ENCODE data around the gene GRAMD1B. TPM values are rescaled to one million over a fixed set of nuclear protein-coding genes. Genes with fewer than 3 reads are reported as not detected.

Gene GRAMD1B
- total RNA-seq, 6 donors from 2014 or later: 5.8 to 132 (median 10.1) TPM

DNA sequence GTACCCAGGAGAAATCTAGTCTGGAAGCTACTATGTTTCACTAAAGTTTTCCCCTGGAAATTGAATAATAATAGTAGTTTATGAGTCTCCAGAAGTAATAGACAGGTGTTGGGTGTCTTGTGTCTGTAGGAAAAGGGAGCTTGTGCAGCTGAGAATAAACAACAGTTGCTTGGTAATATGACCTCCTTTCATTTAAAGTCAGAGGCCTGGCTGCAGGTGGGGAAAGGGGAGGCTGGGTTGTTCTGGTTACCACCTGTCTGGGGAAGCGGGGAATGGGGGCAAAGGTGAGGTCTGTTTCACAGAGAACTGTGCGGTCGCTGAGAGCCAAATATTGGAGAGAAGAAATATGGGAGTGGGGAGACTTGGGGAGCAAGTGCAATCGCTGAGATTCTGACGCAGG lies 3.3 kb upstream of the GRAMD1B start:
- ATAC-seq (ENCODE audit: low FRiP score in 2 of 2): no peak
- 91 to 95% methylated on average over 5 of the region's 5 CpGs for WGBS, 2 donors
- no peak for TF ChIP-seq EP300 (IDR thresholded peaks at IDR 0.05)
- TF ChIP-seq, protein P1, sequence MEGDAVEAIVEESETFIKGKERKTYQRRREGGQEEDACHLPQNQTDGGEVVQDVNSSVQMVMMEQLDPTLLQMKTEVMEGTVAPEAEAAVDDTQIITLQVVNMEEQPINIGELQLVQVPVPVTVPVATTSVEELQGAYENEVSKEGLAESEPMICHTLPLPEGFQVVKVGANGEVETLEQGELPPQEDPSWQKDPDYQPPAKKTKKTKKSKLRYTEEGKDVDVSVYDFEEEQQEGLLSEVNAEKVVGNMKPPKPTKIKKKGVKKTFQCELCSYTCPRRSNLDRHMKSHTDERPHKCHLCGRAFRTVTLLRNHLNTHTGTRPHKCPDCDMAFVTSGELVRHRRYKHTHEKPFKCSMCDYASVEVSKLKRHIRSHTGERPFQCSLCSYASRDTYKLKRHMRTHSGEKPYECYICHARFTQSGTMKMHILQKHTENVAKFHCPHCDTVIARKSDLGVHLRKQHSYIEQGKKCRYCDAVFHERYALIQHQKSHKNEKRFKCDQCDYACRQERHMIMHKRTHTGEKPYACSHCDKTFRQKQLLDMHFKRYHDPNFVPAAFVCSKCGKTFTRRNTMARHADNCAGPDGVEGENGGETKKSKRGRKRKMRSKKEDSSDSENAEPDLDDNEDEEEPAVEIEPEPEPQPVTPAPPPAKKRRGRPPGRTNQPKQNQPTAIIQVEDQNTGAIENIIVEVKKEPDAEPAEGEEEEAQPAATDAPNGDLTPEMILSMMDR (IDR thresholded peaks at IDR 0.05): no peak
- TF ChIP-seq POLR2A (IDR thresholded peaks at IDR 0.05): no peak
- no peak for TF ChIP-seq POLR2AphosphoS5 (IDR thresholded peaks at IDR 0.05)
- no peak overlapping the region for H3K27ac ChIP-seq
- no peaks in the 10 kb centered on the region for H3K36me3 ChIP-seq
- no peaks in the 10 kb centered on the region for H3K9me3 ChIP-seq
- peaks cover 3 to 18% (median 15%) of the 10 kb centered on the region in 4 donors for H3K4me1 ChIP-seq
- no peak for DNase-seq
- peaks cover 0 to 5% (median 0%) of the 10 kb centered on the region in 4 donors for H3K27me3 ChIP-seq
- H3K4me3 ChIP-seq: no peak overlapping the region

DNA sequence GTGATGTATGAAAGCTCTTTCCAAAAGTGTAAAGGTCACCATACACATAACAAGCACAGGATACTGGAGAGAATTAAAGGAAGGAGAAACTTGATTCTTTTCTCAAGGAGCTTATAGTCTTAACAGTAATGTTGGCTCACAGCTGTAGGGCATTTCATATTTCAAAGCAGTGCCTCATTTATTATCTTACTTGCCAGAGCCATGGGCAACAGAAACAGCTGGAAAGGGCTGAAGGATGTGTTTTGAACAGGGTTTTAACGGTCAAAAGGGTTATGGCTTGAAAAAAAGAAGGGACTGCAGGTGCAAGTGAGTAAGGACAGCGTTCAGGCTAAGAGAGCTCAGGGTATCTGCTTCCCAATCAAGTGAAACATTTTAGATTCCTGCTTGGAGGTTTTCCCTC lies 2.7 kb upstream of the GRAMD1B start:
- DNase-seq (no peak), ATAC-seq (ENCODE audit: low FRiP score in 2 of 2) (no peak)
- no peaks in the 10 kb centered on the region for H3K9me3 ChIP-seq
- TF ChIP-seq POLR2AphosphoS5 (IDR thresholded peaks at IDR 0.05): no peak
- TF ChIP-seq, protein P1 (IDR thresholded peaks at IDR 0.05): no peak
- no peak for TF ChIP-seq EP300 (IDR thresholded peaks at IDR 0.05)
- no peak for TF ChIP-seq POLR2A (IDR thresholded peaks at IDR 0.05)
- no peak overlapping the region for H3K4me3 ChIP-seq
- H3K27ac ChIP-seq: no peak overlapping the region
- no peaks in the 10 kb centered on the region for H3K36me3 ChIP-seq
- WGBS, 2 donors: 38 to 66% methylated on average over 2 of the region's 2 CpGs
- H3K27me3 ChIP-seq: peaks cover 0 to 5% (median 0%) of the 10 kb centered on the region in 4 donors
- peaks cover 3 to 18% (median 15%) of the 10 kb centered on the region in 4 donors for H3K4me1 ChIP-seq

DNA sequence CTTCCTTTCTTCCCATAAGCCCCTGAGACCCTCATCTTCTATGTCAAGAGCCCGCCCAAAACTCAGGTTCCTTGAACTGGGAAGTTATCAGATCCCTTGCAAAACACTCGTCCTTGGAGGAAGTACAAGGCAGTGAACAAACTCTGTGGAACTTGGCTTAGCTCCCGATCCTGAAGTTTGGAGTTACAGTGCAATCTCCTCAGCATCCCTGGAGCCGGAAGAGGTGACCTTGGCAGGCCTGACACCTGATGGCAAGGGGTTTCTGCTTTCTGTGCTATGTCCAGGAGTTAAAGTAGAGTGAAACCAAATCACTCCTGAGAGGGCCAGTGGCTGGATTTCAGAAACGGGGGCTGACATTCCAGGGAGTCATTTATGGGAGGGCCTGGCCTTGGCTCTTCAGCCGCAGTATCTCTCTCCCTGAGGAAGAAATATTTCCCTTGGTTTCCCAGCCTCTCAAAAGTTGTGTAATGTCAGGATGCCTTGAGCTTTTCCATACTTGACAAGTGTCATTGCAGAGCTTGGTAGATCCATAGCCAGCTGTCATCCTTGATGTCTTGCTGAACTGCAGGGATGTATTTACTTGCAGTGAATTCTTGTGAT lies 1.9 kb upstream of the GRAMD1B start:
- WGBS, 2 donors: 32 to 50% methylated on average over 4 to 6 of the region's 6 CpGs
- DNase-seq (no peak), ATAC-seq (ENCODE audit: low FRiP score in 2 of 2) (no peak)
- H3K4me1 ChIP-seq: peaks cover 3 to 18% (median 15%) of the 10 kb centered on the region in 4 donors
- H3K36me3 ChIP-seq: no peaks in the 10 kb centered on the region
- no peak for TF ChIP-seq EP300 (IDR thresholded peaks at IDR 0.05)
- H3K9me3 ChIP-seq: no peaks in the 10 kb centered on the region
- no peak overlapping the region for H3K4me3 ChIP-seq
- H3K27ac ChIP-seq: no peak overlapping the region
- H3K27me3 ChIP-seq: peaks cover 0 to 5% (median 0%) of the 10 kb centered on the region in 4 donors

DNA sequence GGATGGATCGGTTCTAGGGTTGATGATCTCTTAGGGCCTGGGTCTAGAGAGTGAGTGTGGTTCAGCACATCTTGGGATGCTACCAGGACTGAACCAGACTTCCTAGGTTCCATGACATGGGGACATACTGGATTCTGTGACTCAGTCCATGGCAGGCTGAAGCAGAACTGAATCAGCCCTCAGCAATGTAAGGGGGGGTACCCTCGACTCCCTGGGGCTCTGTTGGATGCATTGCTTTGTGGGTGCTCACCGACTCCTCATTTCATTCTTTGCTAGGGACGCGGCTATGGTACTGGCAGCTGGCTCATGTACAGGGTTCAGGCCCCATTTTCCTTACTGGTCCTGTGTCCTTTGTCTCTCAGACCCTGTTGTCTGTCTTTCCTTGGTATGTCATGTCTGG lies 733 bp upstream of the GRAMD1B start:
- Histone ChIP-seq H3K36me3 (no peaks in the 10 kb centered on the region), H3K4me3 (no peak overlapping the region), H3K9me3 (no peaks in the 10 kb centered on the region), H3K27ac (no peak overlapping the region), H3K27me3 (peaks cover 0 to 5% (median 0%) of the 10 kb centered on the region in 4 donors), H3K4me1 (peaks cover 3 to 18% (median 15%) of the 10 kb centered on the region in 4 donors)
- no peak for TF ChIP-seq POLR2A (IDR thresholded peaks at IDR 0.05)
- TF ChIP-seq POLR2AphosphoS5 (IDR thresholded peaks at IDR 0.05): no peak
- TF ChIP-seq, protein P1 (IDR thresholded peaks at IDR 0.05): no peak
- no peak for TF ChIP-seq EP300 (IDR thresholded peaks at IDR 0.05)
- ATAC-seq (ENCODE audit: low FRiP score in 2 of 2) (no peak), DNase-seq (no peak)
- WGBS, 2 donors: 86 to 90% methylated on average over 5 of the region's 5 CpGs

DNA sequence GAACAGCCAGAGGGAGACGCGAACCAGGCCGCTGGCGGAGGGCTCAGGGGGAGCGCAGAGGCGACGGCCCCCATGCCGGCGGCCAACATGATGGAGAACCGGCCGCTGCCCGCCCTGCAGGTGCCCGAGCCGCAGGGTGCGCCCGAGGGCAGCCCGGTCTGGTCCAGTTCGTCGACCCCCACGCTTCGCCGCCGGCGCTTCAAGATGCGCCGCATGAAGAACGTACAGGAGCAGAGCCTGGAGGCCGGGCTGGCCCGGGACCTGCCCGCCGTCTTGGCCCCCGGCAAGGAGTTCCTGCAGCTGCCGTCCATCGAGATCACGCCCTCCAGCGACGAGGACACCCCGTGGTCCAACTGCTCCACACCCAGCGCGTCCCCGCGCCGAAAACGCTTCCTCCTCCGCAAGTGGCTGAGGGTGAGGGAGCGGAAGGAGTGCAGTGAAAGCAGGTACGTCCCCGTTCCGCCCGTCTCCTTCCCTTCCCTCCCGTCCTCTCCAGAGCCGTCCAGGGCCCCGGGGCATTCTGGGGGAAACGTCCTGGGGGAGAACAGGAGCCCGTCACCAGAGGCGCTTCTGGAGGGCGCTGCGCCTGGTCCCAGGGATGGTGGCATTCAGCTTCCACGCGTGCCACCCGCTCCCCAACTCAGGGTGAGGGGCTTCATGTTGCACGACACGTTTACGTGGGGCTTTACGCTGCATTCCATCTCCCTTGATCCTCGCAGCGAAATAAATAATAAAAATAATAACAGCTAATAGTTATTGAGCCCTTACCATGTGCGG lies 840 bp downstream of the GRAMD1B start:
- TF ChIP-seq POLR2AphosphoS5 (IDR thresholded peaks at IDR 0.05) (peak in 1 of 2 donors; percentile 58), POLR2A (IDR thresholded peaks at IDR 0.05) (peak in 2 of 4 donors; percentile 15 to 82), EP300 (IDR thresholded peaks at IDR 0.05) (no peak)
- TF ChIP-seq, protein P1 (IDR thresholded peaks at IDR 0.05): peak in 1 of 6 experiments; percentile 6
- no peaks in the 10 kb centered on the region for H3K36me3 ChIP-seq
- H3K4me1 ChIP-seq: peaks cover 3 to 18% (median 15%) of the 10 kb centered on the region in 4 donors
- H3K9me3 ChIP-seq: no peaks in the 10 kb centered on the region
- peaks cover 0 to 5% (median 0%) of the 10 kb centered on the region in 4 donors for H3K27me3 ChIP-seq
- ATAC-seq (ENCODE audit: low FRiP score in 2 of 2): peak; percentile 82 to 86
- peak overlapping the region; percentile 22 to 64 (median 48) for H3K4me3 ChIP-seq
- H3K27ac ChIP-seq: peak overlapping the region; percentile 70 to 87 (median 78)
- 7 to 8% methylated on average over 25 to 26 of the region's 68 CpGs for WGBS, 2 donors
- peak; percentile 79 to 90 for DNase-seq
